Stimulated activated CD8-positive, alpha-beta memory T cell treated with anti-CD3 and anti-CD28 coated beads, Interleukin-7, amount 100 ng/mL, for 1 hour (primary cell): ENCODE data around the gene RIBC2.
"Not testable (repeated sequence)": the region's sequence is repeated elsewhere in the genome, so short reads cannot be mapped to it uniquely, and the experiment has no call there.

Source experiments
- DNase-seq, 2 donors: peaks; one replicate each; pipeline ENCODE4 v3.0.0-alpha.2; 2020; ENCODE audit warnings: low read depth in 2 of 2

Gene RIBC2

DNA sequence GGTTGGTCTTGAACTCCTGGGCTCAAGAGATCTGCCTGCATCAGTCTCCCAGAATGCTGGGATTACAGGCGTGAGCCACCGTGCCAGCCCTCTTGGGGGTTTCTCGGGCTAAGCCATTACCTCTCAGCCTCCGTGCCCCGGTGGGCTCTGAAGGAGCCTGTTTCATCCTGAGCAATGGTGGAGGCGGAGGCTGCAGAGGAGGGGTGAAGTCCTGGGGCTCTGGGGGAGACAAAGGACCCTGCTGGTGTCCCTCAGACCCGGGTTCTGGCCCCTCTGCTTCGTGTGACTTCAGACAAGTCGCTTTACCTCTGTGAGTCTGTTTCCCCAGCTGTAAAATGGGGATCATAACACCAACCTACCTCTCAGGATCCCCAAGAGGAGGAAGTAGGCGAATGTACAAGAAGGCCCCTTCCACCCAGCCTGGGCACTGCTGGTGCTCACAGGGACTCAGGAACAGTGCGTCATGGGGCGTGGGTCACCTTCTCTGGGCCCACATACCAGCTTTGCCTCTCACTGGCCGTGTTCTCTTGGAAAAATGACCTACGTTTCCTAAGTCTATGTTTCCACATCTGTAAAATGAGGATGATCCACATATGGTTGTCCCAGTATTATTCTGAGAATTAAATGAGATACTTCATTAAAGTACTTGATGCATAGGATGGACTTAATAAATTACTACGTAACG is 36.8 kb downstream of the RIBC2 start:
- DNase-seq = no peak

DNA sequence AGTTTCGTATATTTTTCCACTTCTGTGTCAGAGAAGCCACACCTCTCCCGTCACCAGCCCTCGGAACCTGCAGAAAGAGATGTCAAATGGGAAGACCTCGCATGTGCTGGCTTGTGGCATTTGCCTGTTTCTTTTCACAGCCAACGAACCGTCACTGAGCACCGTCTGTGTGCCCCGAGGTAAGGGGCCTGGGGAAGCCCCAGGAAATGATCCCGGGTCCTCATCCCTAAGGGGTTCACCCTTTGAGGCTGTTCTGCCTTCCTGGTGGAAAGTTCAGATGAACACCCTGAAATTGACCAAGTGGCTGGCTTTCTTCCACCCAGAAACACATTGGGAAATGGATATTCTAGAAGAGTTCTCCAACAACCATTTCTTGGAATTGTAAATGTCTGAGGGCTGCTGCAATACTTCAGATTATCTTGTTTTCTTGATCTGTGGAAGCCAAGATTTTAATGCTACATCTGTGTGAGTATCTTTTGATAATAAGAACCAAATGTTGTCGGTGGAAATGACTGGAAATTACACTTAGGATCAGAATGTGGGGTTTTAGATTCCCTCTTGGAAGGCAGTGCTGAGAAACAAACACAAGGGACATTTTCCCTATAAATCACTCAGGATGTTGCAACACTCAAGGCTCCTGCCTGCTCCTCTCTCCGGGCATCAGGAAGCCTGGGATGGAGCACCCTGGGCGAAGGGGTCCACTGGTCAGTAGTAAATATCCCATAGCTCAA is 37.6 kb downstream of the RIBC2 start:
- no peak for DNase-seq

DNA sequence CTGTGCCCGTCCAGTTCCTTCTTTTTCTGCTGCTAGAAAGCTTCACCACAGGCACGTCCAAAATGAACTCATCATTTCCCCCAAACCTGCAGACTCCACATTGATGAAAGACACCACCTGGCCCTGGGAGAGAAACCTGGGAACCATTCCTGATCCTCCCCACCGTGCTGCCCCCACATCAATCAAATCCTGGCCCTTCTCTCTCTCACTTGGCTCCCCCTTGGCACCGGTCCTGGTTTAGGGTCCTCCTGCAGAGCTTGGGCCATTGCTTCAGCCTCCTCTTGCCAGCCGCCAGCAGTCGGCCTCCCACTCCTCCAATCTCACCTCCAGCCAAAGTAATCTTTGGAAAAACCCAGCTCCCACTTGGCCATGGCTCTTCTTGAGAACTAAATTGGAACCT is 38.5 kb downstream of the RIBC2 start:
- no peak for DNase-seq

DNA sequence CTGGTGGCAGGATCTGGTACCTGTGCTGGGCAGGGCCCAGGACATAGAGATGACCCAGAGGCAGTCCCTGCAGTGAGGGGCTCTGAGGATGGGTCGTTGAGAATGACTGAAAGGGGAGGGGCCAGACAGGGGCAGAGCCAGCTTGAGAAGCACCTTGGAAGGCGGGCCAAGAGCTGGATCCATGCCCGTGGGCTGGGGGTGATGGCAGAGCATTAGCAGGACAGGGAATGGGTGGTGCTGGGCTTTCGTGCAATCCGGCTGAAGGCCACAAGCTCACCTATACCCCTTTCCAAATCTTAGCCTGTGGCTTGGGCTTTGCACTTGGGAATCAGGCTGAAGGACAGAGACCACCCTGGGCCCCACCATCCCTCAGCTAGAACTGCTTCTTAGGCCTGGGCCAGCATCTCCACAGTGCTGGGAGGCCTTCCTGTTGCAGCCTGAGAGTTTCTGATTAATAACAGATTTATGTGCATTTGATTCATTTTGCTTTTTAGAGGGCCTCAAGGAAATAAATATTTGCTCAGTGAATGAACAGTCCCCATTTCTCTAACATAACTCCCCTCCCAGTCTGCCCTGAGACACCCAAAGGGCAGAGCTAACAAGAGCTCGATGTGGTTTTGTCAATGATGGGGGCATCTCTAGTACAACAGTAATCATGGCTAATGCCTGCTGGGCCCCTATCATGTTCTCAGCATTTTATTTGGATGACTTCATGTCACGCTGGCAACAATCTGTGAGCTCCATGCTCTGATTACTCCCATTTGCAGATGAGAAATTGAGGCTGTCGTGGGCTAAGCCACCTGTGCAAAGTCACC is 39.3 kb downstream of the RIBC2 start:
- DNase-seq = no peak

DNA sequence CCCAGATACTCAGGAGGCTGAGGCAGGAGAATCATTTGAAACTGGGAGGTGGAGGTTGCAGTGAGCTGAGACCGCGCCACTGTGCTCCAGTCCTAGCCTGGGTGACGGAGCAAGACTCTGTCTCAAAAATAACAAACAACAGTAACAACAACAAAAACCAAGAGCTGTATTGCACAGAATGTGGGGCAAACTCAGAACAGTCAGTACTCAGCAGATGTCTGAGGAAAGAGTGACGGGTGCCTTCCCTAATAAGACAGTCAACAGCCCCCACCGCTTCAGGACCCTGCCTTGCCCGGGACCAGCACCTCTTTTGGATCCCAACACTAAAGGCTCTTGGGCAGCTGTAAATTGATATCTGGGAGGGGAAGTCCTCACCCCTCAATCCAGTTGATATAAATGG is 40.3 kb downstream of the RIBC2 start:
- DNase-seq = no peak

DNA sequence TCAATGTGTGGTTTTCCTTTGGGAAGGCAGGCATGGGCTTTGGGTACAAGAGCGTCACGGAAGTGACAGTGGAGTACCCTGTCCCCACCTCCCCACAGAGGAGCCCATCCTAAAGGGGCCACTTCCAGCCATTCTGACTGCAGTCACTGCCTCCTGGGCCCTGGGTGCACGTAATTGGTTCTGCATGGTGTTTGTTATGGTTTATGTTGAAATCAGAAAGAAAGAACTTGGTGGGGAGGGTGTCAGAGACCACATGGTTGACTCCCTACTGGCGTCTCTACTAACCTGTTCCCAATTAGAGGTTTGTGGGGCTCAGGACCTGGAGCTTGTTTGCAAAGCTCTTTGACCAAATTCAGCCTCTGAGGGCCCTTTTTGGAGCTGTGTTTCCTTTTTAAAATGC is 40.8 kb downstream of the RIBC2 start:
- no peak for DNase-seq

DNA sequence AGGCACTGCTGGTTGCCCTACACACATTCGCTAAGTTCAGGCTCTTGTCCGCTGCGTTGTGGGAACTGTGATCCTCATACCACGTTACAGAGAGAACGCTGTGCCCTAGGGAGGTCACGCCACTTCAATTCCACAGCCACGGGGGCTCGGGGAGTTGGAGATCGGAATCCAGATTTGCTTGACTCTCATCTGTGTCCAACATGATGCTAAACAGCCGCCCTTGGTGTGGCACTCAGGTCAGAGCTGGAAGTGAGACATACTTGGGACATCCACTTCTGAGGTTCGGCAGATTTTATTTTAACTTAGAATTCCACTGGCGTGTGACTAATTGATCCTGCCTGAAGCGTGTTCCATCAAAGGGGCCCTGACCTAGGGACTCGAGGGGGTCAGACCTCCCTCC is 41.7 kb downstream of the RIBC2 start:
- DNase-seq = no peak

DNA sequence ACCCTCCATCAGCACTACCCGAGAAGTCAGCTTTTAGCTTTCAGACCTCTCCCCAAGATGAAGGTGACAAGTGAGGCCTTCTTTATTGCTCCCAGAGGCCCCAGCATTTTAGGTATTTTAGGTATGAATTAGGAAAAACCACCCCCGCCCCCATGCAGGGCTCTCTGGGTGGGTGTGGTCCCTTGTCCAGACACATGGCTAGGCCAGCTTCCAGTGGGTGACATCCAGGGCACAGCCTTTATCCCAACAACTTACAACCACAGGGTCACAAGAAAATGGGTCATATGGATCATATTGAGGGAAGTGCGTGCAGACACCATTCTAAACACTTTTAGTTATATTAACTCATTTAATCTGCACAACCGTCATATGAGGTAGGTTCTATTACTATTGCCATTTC is 42.1 kb downstream of the RIBC2 start:
- no peak for DNase-seq

DNA sequence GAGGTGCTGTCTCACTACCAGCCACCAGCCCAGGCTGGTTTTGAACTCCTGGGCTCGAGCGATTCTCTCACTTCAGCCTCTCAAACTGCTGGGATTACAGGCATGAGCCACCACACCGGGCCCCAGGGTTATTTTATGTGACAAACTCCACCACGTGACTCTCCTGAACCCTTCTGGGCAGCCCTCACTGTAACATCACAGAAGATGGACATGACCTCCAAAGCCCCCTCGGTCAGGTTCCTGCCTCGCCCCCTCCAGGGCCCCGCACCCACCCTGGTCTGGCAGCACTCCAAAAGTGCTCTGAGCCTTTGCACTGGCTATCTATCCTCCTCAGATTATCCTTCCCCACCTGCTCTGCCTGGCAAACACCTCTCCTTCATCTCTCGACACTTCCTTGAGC is 43.3 kb downstream of the RIBC2 start:
- no peak for DNase-seq

DNA sequence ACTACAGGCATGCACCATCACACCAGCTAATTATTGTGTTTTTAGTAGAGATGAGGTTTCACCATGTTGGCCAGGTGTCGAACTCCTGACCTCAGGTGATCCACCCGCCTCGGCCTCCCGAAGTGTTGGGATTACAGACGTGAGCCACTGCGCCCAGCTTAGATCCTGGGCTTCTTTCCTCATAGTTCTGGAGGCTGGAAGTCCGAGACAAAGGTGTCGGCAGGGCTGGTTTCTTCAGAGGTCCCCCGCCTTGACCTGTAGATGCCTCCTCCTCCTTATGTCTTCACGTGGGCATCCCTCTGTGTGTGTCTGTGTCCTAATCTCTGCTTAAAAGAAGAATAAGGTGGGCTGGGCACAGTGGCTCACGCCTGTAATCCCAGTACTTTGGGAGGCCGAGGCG is 45.0 kb downstream of the RIBC2 start:
- DNase-seq = no peak

DNA sequence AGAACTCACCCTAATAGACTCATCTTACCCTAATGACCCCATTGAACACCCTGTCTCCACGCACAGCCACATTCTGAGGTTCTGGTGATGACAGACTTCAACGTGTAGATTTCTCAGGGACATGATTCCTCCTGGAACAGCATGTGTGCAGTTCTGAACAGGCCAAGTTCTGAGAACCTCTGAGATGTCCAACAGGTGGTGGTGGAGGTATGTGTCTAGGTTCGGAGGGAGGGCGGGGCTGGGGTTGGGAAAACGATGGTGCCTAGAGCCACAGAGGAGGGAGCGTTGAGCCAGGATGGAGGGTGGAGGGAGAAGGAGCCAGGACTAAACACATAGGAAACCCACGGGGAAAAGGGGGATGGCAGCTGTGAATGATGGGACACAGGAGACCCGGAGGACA is 45.7 kb downstream of the RIBC2 start:
- no peak for DNase-seq

DNA sequence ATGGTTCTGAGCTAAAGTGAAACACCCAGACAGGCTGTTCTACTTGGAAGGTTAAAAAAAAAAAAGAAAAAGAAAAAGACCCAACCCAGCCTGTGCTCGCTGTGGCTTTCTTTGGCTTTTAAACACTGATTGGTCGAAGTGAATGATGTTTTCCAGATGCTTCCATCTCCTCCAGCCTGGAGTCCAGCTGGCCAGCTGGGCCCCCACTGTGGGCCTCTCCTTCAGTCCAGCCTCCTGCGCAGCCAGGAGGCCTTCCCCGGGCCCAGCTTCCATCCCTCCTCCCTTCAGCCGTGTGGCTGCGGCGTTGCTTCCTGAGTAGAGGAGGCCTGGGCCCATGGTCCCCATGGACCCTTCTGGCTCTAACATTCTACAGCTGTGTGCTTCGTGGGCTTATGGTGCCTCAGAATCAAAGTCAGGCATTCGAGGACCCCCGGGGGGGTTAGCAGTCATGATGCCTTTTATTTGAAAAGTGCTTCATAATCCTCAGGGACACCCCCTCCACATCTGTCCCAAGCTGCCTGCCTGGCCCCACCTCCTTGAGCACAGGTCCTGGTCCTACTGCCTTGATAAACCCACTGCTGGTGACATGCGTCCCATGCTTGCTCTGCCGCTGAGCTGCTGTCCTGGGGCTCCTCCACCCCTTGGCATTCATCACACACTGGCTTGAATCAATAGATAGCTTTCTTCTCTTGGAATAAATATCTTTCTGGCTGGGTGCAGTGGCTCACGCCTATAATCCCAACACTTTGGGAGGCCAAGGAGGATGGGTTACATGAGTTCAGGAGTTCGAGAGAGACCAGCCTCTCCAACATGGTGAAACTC is 47.0 kb downstream of the RIBC2 start:
- no peak for DNase-seq

DNA sequence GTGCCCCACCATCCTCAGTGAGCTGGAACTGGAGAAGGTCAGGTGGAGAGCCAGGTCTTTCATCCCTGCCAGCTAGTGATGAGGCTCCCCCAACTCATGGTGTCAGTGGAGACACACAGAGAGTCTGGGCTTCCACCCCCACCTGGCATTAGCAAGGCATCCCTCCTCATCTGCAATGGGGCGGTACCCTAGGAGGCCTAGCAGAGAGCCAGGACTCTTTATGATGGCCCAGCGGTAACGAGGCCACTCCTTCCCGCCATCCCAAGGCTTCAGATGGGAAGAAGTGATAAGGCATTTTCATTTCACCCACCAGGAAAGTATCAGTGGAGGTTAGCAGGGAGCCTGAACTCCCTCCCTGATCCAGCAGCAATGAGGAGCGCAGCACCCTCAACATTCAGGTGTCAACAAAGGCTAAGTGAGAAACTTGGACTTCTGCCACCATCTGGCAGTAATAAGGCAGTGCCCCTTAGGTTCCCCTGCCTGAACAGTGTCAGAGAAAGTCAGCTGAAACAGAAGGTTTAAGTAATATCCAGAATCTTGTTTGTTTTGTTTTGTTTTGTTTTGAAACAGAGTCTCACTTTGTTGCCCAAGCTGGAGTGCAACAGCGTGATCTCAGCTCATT is 48.7 kb downstream of the RIBC2 start:
- no peak for DNase-seq

DNA sequence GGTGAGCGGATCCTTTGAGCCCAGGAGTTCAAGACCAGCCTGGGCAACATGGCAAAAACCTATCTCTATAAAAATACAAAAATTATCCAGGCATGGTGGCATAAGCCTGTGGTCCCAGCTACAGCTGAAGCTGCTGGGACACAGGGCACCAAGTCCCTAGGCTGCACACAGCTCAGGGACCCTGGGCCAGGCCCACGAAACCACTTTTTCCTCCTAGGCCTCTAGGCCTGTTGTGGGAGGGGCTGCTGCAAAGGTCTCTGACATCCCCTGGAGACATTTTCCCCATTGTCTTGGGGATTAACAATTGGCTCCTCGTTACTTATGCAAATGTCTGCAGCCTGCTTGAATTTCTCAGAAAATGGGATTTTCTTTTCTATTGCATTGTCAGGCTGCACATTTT is 50.2 kb downstream of the RIBC2 start:
- DNase-seq = not testable (repeated sequence)

DNA sequence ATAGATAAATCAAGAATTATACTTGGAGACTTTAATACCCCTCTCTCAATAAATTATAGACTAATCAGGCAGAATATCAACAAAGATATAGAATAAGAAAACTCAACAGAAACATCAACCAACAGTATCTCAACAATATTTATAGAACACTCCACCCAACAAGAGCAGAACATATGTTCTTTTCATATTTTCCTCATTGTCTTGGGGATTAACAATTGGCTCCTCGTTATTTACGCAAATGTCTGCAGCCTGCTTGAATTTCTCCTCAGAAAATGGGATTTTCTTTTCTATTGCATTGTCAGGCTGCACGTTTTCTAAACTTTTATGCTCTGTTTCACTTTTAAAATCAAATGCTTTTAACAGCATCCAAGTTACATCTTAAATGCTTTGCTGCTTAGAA is 52.1 kb downstream of the RIBC2 start:
- DNase-seq = no peak

DNA sequence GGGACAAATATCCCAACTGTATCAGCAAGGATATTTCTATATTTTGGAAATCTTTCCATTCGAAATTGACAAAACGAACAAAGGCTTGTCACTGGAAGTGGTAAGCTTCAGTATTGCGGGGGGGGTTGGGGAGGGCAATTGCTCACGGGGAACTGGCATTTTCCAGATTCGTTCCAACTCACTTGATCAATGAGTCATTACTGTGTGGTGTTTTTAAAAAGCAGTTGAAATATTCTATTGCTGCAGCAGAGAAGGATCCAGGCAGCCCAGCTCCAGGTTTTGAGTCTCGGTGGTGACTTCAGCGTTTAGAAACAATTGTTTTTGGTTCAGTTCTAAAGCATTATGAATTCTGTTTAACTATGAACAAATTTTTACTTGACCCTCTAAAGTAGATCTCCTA is 55.4 kb downstream of the RIBC2 start:
- DNase-seq = no peak

DNA sequence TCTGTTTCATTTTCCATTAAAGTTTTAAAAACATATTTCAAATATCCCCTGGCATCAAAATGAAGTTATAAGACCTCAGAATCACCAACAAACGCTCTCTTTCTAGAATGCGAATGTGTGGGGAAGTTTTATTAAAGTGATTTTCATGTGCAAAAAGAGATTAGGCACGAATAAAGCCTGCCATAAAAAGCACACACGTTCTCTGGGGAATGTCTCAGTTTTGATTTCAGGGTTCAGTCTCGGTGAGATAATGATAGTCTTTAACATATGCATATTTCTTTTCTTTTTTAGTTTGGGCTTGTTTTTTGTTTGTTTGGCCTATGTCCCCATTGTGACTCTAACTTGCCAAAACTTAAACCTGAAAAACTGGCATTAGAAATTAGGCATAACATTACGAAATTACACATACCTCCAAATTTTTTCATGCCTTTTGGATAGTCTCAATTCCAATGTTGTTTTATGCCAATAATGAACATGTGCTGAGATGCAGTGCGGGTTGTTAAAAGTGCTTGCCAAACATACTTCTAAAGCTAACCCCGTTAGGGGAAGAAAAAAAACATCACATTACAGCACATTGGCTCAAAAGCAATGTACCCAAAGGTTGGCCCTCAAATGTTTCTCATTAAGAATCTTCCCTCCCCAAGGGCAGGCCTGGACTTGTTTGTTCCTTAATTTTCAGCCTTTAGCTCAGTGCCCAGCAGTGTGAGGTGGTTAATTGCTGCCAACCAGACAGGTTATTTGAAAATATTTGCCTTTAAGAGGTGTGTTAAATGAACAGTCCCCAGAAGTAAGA is 56.0 kb downstream of the RIBC2 start:
- no peak for DNase-seq

DNA sequence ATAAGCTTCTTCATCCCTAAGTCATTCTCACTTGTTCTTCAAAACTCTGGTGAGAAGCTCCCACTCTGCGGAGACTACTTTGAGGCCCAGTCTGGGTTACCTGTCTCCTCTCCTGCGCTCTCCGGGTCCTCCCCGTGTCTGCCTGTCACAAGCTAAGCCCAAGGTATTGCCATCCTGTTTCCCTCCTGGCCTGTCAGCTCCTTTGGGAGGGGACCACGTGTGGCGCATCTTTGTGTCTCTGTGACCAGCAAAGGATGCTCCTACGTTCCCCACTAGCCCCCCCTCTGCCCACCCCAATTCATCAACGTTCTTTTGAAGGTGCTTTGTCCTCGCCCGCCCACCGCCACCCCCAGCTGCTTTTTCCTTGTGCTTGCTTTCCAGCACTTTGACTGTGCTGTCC is 57.4 kb downstream of the RIBC2 start:
- DNase-seq = no peak

DNA sequence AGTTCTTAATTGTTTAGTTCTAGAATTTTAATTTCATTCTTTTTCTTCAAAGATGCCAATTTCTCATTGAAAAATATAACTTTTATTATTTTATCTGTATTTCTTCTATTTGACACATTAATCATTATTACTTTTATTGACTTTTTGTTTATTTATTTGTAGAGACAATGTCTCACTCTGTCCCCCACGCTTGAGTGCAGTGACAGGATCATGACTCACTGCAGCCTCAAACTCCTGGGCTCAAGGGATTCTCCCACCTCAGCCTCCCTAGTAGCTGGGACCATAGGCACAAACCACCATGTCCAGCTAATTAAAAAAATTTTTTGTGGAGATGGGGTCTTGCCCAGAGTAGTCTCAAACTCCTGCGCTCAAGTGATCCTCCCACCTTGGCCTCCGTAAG is 58.9 kb downstream of the RIBC2 start:
- no peak for DNase-seq

DNA sequence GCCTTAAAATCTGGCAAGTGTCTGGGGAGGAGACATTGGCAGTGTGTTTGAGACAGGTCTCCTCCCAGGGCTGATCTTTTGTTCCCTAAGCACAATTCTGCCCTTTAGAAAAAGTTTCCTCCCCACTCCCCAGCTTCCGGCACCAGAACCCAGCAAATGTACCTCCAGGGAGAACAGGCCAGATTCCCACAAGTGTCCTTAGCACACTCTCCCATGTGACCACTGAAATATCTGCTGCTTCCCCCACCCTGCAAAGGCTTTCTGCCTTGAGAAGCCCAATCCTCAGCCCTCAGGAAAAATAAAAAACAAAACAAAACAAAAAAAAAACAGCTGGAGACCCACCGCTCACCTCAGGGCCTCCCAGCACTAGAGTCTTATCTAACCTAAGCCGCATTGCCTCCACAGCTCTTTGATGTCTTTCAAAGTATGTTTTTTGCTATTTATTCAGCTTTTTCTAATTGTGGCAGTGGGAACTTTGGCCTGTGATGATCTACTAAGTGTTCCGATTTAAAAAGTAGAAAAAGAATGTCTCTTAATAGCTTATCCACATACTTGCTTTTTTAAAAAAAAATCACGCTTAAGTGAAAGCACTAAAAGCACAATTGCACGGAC is 60.2 kb downstream of the RIBC2 start:
- DNase-seq = no peak
